SK-N-DZ (cell line): ENCODE data around the gene STX1B.
"Not testable (repeated sequence)": the region's sequence is repeated elsewhere in the genome, so short reads cannot be mapped to it uniquely, and the experiment has no call there.

ENCODE experiments used
- DNase-seq: peaks from one replicate; pipeline ENCODE4 v3.0.0-alpha.2; 2015; ENCODE audit warnings: low spot score
- small RNA-seq, 2 experiments: library from RNA; depleted of rRNA; stranded (forward); fragments of <200 nt; gene quantifications; one replicate each; pipeline ENCODE3, GENCODE V24; 2014

The STX1B gene

GRCh38 chr16:30951750-30952149, 58.7 kb downstream of the STX1B start:
- DNase-seq: no peak

GRCh38 chr16:30951193-30951592, 59.2 kb downstream of the STX1B start:
- no peak for DNase-seq

- no peak for DNase-seq
Measured at GRCh38 chr16:30950516-30951065, 59.8 kb downstream of the STX1B start.

- peak; percentile 92 for DNase-seq
Measured at GRCh38 chr16:30949650-30950515, 60.6 kb downstream of the STX1B start.

GRCh38 chr16:30948667-30949649, 61.5 kb downstream of the STX1B start, which contains the start of gene ORAI3:
TSS of gene ORAI3 (plus strand) at chr16:30949068. CDS start at chr16:30949290, 222 bp downstream.
- peak; percentile 46 for DNase-seq

GRCh38 chr16:30947859-30948666, 62.4 kb downstream of the STX1B start:
- DNase-seq: peak; percentile 97

- no peak for DNase-seq
Measured at GRCh38 chr16:30947541-30947858, 62.9 kb downstream of the STX1B start.

GRCh38 chr16:30946671-30947540, 63.5 kb downstream of the STX1B start:
- DNase-seq: no peak

GRCh38 chr16:30944352-30944751, 66.1 kb downstream of the STX1B start:
- DNase-seq: no peak

GRCh38 chr16:30942426-30942806, 68.0 kb downstream of the STX1B start:
- DNase-seq: no peak

GRCh38 chr16:30941600-30942425, 68.6 kb downstream of the STX1B start:
- DNase-seq: peak; percentile 65

GRCh38 chr16:30939571-30939970, 70.9 kb downstream of the STX1B start:
- DNase-seq: not testable (repeated sequence)

Small RNA genes within 50 kb of the gene (small RNA-seq; reads per million reads assigned to genes)
- 0 reads per million in 2 experiments for gene AC135048.1
